Right cardiac atrium (tissue), 5 donors: Measurements from ENCODE around the gene DNAH3. TPM values are rescaled to one million over a fixed set of nuclear protein-coding genes. Genes with fewer than 3 reads are reported as not detected.
"Not testable (repeated sequence)": the region's sequence is repeated elsewhere in the genome, so short reads cannot be mapped to it uniquely, and the experiment has no call there.

Experiments used
- ATAC-seq, 2 donors: fragments of 200-7000 bp; cut with Tn5 transposase; one replicate each; pipeline versions ENCODE4 v1.8.0 to v1.9.1; 2020; ENCODE audit warnings: moderate library complexity in 2 of 2, mild to moderate bottlenecking in 1 of 2
- DNase-seq, 3 donors: peaks; one replicate each; pipeline ENCODE4 v3.0.0-alpha.2; 2020
- H3K27ac ChIP-seq: one replicate; pipeline ENCODE4 v1.5.1; 2013; ENCODE audit warnings: mild to moderate bottlenecking, low read length, control low read depth, moderate library complexity
- H3K27me3 ChIP-seq: one replicate; pipeline ENCODE4 v1.6.1; 2013; ENCODE audit not compliant: control insufficient read depth, insufficient read depth
- H3K4me1 ChIP-seq: one replicate; pipeline ENCODE4 v1.6.1; 2013; ENCODE audit warnings: low read length; ENCODE audit not compliant: control insufficient read depth, insufficient read depth
- H3K4me3 ChIP-seq: one replicate; pipeline ENCODE4 v1.5.1; 2013; ENCODE audit warnings: low read length, control low read depth
- H3K9me3 ChIP-seq: one replicate; pipeline ENCODE4 v1.6.1; 2013; ENCODE audit warnings: low read length; ENCODE audit not compliant: control insufficient read depth
- WGBS: extraction: QIAGEN DNeasy Blood & Tissue Kit; methylation state at CpG from one replicate; pipeline ENCODE4 v1.1.7; 2013; 5-methylcytosine and 5-hydroxymethylcytosine counted together
- intact Hi-C, 4 donors: fragments of 100-400 bp; cut with DNase I; formaldehyde crosslinking; loops; one replicate each; pipeline versions ENCODE4 v1.11.0 to v1.14.0; 2022 to 2023
- polyA plus RNA-seq: library from polyadenylated mRNA; stranded (reverse); fragments of 200-250 nt; gene quantifications from one replicate; pipeline ENCODE4 v1.2.3, GENCODE V29; 2013
- total RNA-seq, 4 donors: library from RNA; stranded (reverse); fragmentation: NEBNext Ultra II Directional; extraction: Animal tissue kit (Norgen Biotek cat#: 25700); gene quantifications; one replicate each; pipeline ENCODE4 v1.2.1, GENCODE V29; 2021
- donor health status: healthy with polysubstance abuse.
- donor health status: DM: no; HTN: yes; CAD: no.
- donor health status: DM: no; HTN: no; CAD: no.
- donor health status: DM: no; HTN: yes; CAD: no; lungs with severe emphysema.
- donor health status: DM: yes; HTN: yes; CAD: no.

DNAH3 gene
- total and polyA plus RNA-seq, 5 donors = 0.09 to 0.68 (median 0.14) TPM

DNA sequence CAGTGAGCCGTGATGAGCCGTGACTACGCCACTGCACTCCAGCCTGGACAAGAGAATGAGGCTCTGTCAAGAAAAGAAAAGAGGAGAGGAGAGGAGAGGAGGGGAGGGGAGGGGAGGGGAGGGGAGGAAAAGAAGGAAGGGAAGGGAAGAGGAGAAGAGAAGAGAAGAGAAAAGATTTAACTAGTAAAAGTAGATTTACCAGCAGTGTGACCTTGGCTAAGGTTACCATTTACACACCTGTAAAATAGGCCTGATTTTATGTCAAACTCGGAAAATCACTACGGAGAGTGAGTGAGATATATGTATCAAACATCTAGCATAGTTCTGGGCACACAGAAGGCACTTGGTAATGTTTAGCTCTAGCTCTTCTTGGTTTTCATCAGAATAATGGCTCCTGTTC, 140.8 kb downstream of the DNAH3 start:
- 93% methylated on average over 5 of the region's 5 CpGs for WGBS
- intact Hi-C loops = no loop called here
- H3K4me1 ChIP-seq = no peaks in the 10 kb centered on the region
- DNase-seq = no peak
- H3K4me3 ChIP-seq = no peak overlapping the region
- H3K27me3 ChIP-seq = no peaks in the 10 kb centered on the region
- no peaks in the 10 kb centered on the region for H3K9me3 ChIP-seq
- no peak for ATAC-seq
- H3K27ac ChIP-seq = no peak overlapping the region

DNA sequence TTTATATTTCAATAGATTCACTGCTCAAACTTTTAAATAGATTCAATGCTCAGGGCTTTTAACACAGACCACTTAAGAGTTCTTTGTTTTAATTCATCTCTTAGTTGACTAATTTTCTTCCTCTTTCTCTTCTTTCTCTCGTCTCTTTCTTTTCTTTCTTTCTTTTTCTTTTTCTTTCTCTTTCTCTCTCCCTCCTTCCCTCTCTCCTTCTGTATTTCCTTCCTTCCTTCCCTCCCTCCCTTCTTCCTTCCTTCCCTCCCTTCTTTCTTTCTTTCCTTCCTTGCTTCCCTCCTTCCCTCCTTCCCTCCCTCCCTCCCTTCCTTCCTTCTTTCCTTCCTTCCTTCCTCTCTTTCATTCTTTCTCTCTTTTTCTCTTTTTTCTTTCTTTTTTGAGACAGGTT, 145.6 kb downstream of the DNAH3 start:
- 57% methylated on average over 1 of the region's 1 CpG for WGBS
- intact Hi-C loops = no loop called here
- H3K27me3 ChIP-seq = no peaks in the 10 kb centered on the region
- DNase-seq (no peak), ATAC-seq (no peak)
- no peaks in the 10 kb centered on the region for H3K4me1 ChIP-seq
- H3K9me3 ChIP-seq = no peaks in the 10 kb centered on the region
- H3K27ac ChIP-seq = no peak overlapping the region
- H3K4me3 ChIP-seq = no peak overlapping the region

DNA sequence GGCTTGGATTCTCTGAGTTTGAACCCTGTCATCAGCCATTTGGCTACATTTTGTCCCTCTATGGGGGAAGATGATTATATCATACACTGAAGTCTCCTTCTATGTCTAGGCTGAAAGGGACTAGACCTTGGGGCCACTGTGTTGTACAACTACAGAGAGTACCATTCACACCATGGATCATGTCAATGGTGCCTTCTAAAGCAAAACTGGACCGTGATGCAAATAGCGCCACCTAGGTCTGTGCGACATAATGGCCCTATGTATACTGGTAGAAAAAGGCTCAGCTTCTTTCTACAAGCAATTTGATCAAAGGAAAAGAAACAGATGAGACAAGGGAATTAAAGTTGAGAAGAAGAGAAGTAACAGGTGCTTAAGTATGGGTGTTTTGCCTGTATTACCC, 149.4 kb downstream of the DNAH3 start:
- Histone ChIP-seq H3K27me3 (no peaks in the 10 kb centered on the region), H3K4me3 (no peak overlapping the region), H3K4me1 (no peaks in the 10 kb centered on the region), H3K27ac (no peak overlapping the region), H3K9me3 (no peaks in the 10 kb centered on the region)
- ATAC-seq = no peak
- WGBS = 36% methylated on average over 3 of the region's 3 CpGs
- DNase-seq = no peak
- intact Hi-C loops = no loop called here

GRCh38 chr16:20997147-20997546, 153.5 kb downstream of the DNAH3 start:
- no peaks in the 10 kb centered on the region for H3K9me3 ChIP-seq
- H3K27ac ChIP-seq = no peak overlapping the region
- intact Hi-C loops = no loop called here
- no peak for DNase-seq
- WGBS = 84% methylated on average over 5 of the region's 5 CpGs
- ATAC-seq = no peak
- H3K27me3 ChIP-seq = no peaks in the 10 kb centered on the region
- H3K4me1 ChIP-seq = no peaks in the 10 kb centered on the region
- H3K4me3 ChIP-seq = no peak overlapping the region

DNA sequence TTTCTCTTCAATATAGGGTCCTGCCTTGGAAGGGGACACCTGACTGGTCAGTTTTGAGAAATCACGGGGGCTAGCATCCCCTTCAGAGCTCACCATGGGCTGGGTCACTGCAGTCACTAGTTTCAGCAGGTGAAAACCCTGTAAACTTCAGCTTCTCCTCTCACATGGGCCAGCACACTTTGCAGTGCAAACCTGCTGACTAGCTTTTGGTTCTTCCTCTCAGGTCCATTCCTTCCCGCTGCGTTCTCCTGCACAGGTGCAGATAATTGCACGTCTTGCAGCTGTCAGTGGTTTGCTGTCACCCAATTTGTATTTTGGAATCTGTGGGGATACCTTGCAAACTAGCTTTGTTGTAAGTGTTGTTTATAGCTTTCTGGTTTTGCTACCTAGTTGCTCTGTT, 154.9 kb downstream of the DNAH3 start:
- 76% methylated on average over 4 of the region's 4 CpGs for WGBS
- Histone ChIP-seq H3K27me3 (no peaks in the 10 kb centered on the region), H3K27ac (no peak overlapping the region), H3K9me3 (no peaks in the 10 kb centered on the region), H3K4me3 (no peak overlapping the region), H3K4me1 (no peaks in the 10 kb centered on the region)
- intact Hi-C loops = no loop called here
- ATAC-seq = no peak
- DNase-seq = no peak

DNA sequence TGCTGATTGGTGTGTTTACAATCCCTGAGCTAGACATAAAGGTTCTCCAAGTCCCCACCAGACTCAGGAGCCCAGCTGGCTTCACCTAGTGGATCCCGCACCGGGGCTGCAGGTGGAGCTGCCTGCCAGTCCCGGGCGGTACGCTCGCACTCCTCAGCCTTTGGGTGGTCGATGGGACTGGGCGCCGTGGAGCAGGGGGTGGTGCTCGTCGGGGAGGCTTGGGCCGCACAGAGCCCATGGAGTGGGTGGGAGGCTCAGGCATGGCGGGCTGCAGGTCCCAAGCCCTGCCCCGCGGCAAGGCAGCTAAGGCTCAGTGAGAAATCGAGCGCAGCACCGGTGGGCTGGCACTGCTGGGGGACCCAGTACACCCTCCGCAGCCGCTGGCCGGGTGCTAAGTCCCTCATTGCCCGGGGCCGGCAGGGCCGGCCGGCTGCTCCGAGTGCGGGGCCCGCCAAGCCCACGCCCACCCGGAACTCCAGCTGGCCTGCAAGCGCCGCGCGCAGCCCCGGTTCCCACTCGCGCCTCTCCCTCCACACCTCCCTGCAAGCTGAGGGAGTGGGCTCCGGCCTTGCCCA, 161.1 kb downstream of the DNAH3 start:
- H3K9me3 ChIP-seq, ATAC-seq, intact Hi-C loops, H3K4me3 ChIP-seq, H3K27ac ChIP-seq, H3K4me1 ChIP-seq, H3K27me3 ChIP-seq, DNase-seq: not testable (repeated sequence)
- WGBS = 96% methylated on average over 38 of the region's 38 CpGs

GRCh38 chr16:20987049-20987448, 163.6 kb downstream of the DNAH3 start:
- no peak for ATAC-seq
- intact Hi-C loops = no loop called here
- Histone ChIP-seq H3K9me3 (no peaks in the 10 kb centered on the region), H3K4me3 (no peak overlapping the region), H3K4me1 (no peaks in the 10 kb centered on the region), H3K27ac (no peak overlapping the region), H3K27me3 (no peaks in the 10 kb centered on the region)
- DNase-seq = no peak
- 77% methylated on average over 5 of the region's 5 CpGs for WGBS

GRCh38 chr16:20984019-20984418, 166.6 kb downstream of the DNAH3 start:
- DNase-seq = no peak
- ATAC-seq = no peak
- intact Hi-C loops = no loop called here
- Histone ChIP-seq H3K27ac (no peak overlapping the region), H3K4me3 (no peak overlapping the region), H3K27me3 (no peaks in the 10 kb centered on the region), H3K9me3 (no peaks in the 10 kb centered on the region), H3K4me1 (no peaks in the 10 kb centered on the region)
- WGBS = 92% methylated on average over 6 of the region's 6 CpGs

- no peaks in the 10 kb centered on the region for H3K27me3 ChIP-seq
- H3K9me3 ChIP-seq = no peaks in the 10 kb centered on the region
- DNase-seq (no peak), ATAC-seq (no peak)
- WGBS = 74% methylated on average over 4 of the region's 4 CpGs
- no peaks in the 10 kb centered on the region for H3K4me1 ChIP-seq
- H3K4me3 ChIP-seq = no peak overlapping the region
- intact Hi-C loops = no loop called here
- H3K27ac ChIP-seq = no peak overlapping the region
Measured at GRCh38 chr16:20976576-20976975, 174.1 kb downstream of the DNAH3 start.

DNA sequence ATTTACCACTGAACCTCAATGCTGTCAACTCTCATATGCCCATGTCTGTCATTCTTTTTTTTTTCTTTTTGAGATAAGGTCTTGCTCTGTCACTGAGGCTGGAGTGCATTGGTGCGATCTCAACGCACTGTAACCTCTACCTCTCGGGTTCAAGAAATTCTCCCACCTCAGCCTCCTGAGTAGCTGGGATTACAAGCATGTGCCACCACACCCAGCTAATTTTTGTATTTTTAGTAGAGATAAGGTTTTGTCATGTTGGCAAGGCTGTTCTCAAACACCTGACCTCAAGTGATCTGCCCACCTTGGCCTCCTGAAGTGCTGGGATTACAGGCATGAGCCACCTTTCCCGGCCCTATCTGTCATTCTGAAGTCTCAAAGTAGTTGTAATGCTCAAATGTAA, 177.4 kb downstream of the DNAH3 start:
- H3K4me1 ChIP-seq, H3K27me3 ChIP-seq, DNase-seq, H3K4me3 ChIP-seq, H3K9me3 ChIP-seq, H3K27ac ChIP-seq, intact Hi-C loops, ATAC-seq: not testable (repeated sequence)
- WGBS = 92% methylated on average over 4 of the region's 4 CpGs

GRCh38 chr16:20971401-20971800, 179.2 kb downstream of the DNAH3 start:
- H3K9me3 ChIP-seq = no peaks in the 10 kb centered on the region
- DNase-seq (no peak), ATAC-seq (no peak)
- H3K4me3 ChIP-seq = no peak overlapping the region
- H3K4me1 ChIP-seq = no peaks in the 10 kb centered on the region
- WGBS = 69% methylated on average over 8 of the region's 8 CpGs
- no peak overlapping the region for H3K27ac ChIP-seq
- H3K27me3 ChIP-seq = no peaks in the 10 kb centered on the region
- intact Hi-C loops = no loop called here

- no peak for DNase-seq
- Histone ChIP-seq H3K27ac (no peak overlapping the region), H3K9me3 (no peaks in the 10 kb centered on the region), H3K4me3 (no peak overlapping the region), H3K27me3 (no peaks in the 10 kb centered on the region), H3K4me1 (no peaks in the 10 kb centered on the region)
- 80% methylated on average over 5 of the region's 5 CpGs for WGBS
- intact Hi-C loops = no loop called here
- ATAC-seq = no peak
Measured at GRCh38 chr16:20969386-20969785, 181.3 kb downstream of the DNAH3 start.
